Head of caudate nucleus (tissue), 42 donors: Measurements from ENCODE around the gene MIER1.

Source experiments
- DNase-seq, 42 donors: peaks; one replicate each; pipeline versions ENCODE4 v3.0.0 to v3.0.0-alpha.2; 2020 to 2021; ENCODE audit warnings: mixed read lengths in 7 of 42
- intact Hi-C: fragments of 100-400 bp; cut with DNase I; formaldehyde crosslinking; loops from one replicate; pipeline ENCODE4 v1.15.0; 2022

The MIER1 gene

GRCh38 chr1:66984491-66984890 lies 59.7 kb downstream of the MIER1 start:
- intact Hi-C loops: no loop called here
- no peak for DNase-seq

GRCh38 chr1:66985835-66986234 lies 61.0 kb downstream of the MIER1 start:
- intact Hi-C loops: no loop called here
- no peak for DNase-seq

GRCh38 chr1:66993076-66993475 lies 68.3 kb downstream of the MIER1 start:
- DNase-seq: no peak
- intact Hi-C loops: no loop called here

GRCh38 chr1:66996018-66996682 lies 71.4 kb downstream of the MIER1 start:
- peak in 39 of 42 donors; percentile 35 to 86 (median 69) for DNase-seq
- intact Hi-C loops: loop anchor here (5.0 kb wide), 1 partner anchor 151 kb away; no protein-coding TSS in a partner anchor

GRCh38 chr1:66998972-66999371 lies 74.2 kb downstream of the MIER1 start:
- peak in 1 of 42 donors; percentile 7 for DNase-seq
- intact Hi-C loops: loop anchor here (5.0 kb wide), 1 partner anchor 148 kb away; no protein-coding TSS in a partner anchor

- intact Hi-C loops: loop anchor here (5.0 kb wide), 1 partner anchor 147 kb away; no protein-coding TSS in a partner anchor
- DNase-seq: no peak
Measured at GRCh38 chr1:66999640-67000400, 75.0 kb downstream of the MIER1 start.

GRCh38 chr1:67001682-67002425 lies 77.1 kb downstream of the MIER1 start:
- no peak for DNase-seq
- intact Hi-C loops: no loop called here

- intact Hi-C loops: no loop called here
- DNase-seq: no peak
Measured at GRCh38 chr1:67004176-67004575, 79.4 kb downstream of the MIER1 start.

GRCh38 chr1:67005068-67005467 lies 80.3 kb downstream of the MIER1 start:
- intact Hi-C loops: no loop called here
- peak in 13 of 42 donors; percentile 6 to 60 (median 19) for DNase-seq

GRCh38 chr1:67009792-67010191 lies 85.0 kb downstream of the MIER1 start:
- DNase-seq: no peak
- intact Hi-C loops: no loop called here

GRCh38 chr1:67013573-67013972 lies 88.8 kb downstream of the MIER1 start:
- intact Hi-C loops: no loop called here
- peak in 6 of 42 donors; percentile 15 to 56 (median 31) for DNase-seq

- intact Hi-C loops: no loop called here
- no peak for DNase-seq
Measured at GRCh38 chr1:67018574-67018973, 93.8 kb downstream of the MIER1 start.

- intact Hi-C loops: no loop called here
- no peak for DNase-seq
Measured at GRCh38 chr1:67019121-67019520, 94.3 kb downstream of the MIER1 start.

- intact Hi-C loops: no loop called here
- peak in 4 of 42 donors; percentile 4 to 37 (median 17) for DNase-seq
Measured at GRCh38 chr1:67019600-67020136, 94.9 kb downstream of the MIER1 start.

GRCh38 chr1:67020304-67020703 lies 95.5 kb downstream of the MIER1 start:
- DNase-seq: no peak

GRCh38 chr1:67020765-67021164 lies 96.0 kb downstream of the MIER1 start:
- DNase-seq: no peak
- intact Hi-C loops: no loop called here

More at GRCh38 chr1:67020304-67020703, 95.5 kb downstream of the MIER1 start:
- intact Hi-C loops: no loop called here

GRCh38 chr1:67029472-67029871 lies 104.7 kb downstream of the MIER1 start:
- no peak for DNase-seq
- intact Hi-C loops: no loop called here

GRCh38 chr1:67031121-67031858 lies 106.5 kb downstream of the MIER1 start:
- no peak for DNase-seq
- intact Hi-C loops: no loop called here

- intact Hi-C loops: no loop called here
Measured at GRCh38 chr1:67031859-67032247, 107.1 kb downstream of the MIER1 start.

More at GRCh38 chr1:67031859-67032247, 107.1 kb downstream of the MIER1 start:
- DNase-seq: no peak
